HepG2 (cell line): ENCODE results near the gene RASL10B. TPM values are rescaled to one million over a fixed set of nuclear protein-coding genes. Genes with fewer than 3 reads are reported as not detected.
A peak's percentile ranks its signal among the peaks of the same experiment; 100 is the strongest.

ENCODE experiments used
- ATAC-seq: fragments of 200-7000 bp; cut with Tn5 transposase; 3 replicates; pipeline ENCODE4 v1.9.1; 2020; ENCODE audit warnings: mild to moderate bottlenecking, moderate library complexity
- BruUV-seq: library from RNA; stranded (reverse); fragments of 400-500 nt; replicated peaks from 2 replicates; lab custom pipeline; 2021; lab: Mats Ljungman, UMichigan
- CTCF ChIA-PET: fragments of 300-600 bp; formaldehyde crosslinking; extraction: SDS; loops from one replicate; lab custom pipeline; 2021; ENCODE audit warnings: low total read pairs, inconsistent platforms, low intra/inter-chr PET ratio; lab: Yijun Ruan, JAX
- POLR2A ChIA-PET: fragments of 350-600 bp; sonication (Branson Sonifier 250); formaldehyde crosslinking; loops from one replicate; lab custom pipeline; 2020; ENCODE audit warnings: antibody characterized with exemption, inconsistent platforms; lab: Yijun Ruan, JAX
- DNase-seq: peaks from one replicate; pipeline ENCODE4 v3.0.0-alpha.2; 2015; ENCODE audit warnings: low spot score
- FAIRE-seq: peaks from 3 replicates; lab custom pipeline; 2011; peaks lifted over from hg19 to GRCh38; lab: Jason Lieb, UNC
- H2AFZ ChIP-seq: one replicate; pipeline ENCODE4 v1.6.1; 2011; ENCODE audit warnings: low read length, inconsistent platforms
- H3K27ac ChIP-seq: fragments of 300-600 bp; 3 replicates; pipeline ENCODE4 v1.8.0; 2011; ENCODE audit warnings: mixed run types, mild to moderate bottlenecking, mixed read lengths, low read length, inconsistent platforms; ENCODE audit not compliant: insufficient read depth; ENCODE audit errors: extremely low read length
- H3K27me3 ChIP-seq, 2 experiments: fragments of 200-600 bp in 1 of 2; 2 replicates in 1 of 2; 3 replicates in 1 of 2; pipeline versions ENCODE4 v1.6.0 to v1.8.0; 2011; ENCODE audit warnings: low read length in 2 of 2, mild to moderate bottlenecking in 2 of 2, moderate library complexity in 2 of 2, inconsistent platforms in 1 of 2; ENCODE audit not compliant: insufficient read depth in 2 of 2, control insufficient read depth in 1 of 2
- H3K36me3 ChIP-seq, 2 experiments: fragments of 200-600 bp in 1 of 2; replicated peaks in 1 of 2; 2 replicates in 1 of 2; 3 replicates in 1 of 2; pipeline versions ENCODE4 v1.5.1 to v1.8.0; 2011; ENCODE audit warnings: low read length in 2 of 2, inconsistent platforms in 1 of 2; ENCODE audit not compliant: insufficient read depth in 2 of 2, control insufficient read depth in 1 of 2
- H3K4me1 ChIP-seq: 2 replicates; pipeline ENCODE4 v1.5.1; 2012; ENCODE audit warnings: low read length, inconsistent platforms; ENCODE audit not compliant: insufficient read depth
- H3K4me2 ChIP-seq: 2 replicates; pipeline ENCODE4 v1.6.0; 2011; ENCODE audit warnings: low read depth, low read length, inconsistent platforms
- H3K4me3 ChIP-seq, 3 experiments: fragments of 200-600 bp in 1 of 3; sonication (generic), shearing (Covaris generic) in 1 of 3; replicated peaks in 1 of 3; 2 replicates each; pipeline ENCODE4 v1.5.1; 2011 to 2016; ENCODE audit warnings: low read length in 3 of 3, inconsistent platforms in 2 of 3, low read depth in 2 of 3, mild to moderate bottlenecking in 2 of 3, control low read depth in 1 of 3, mixed read lengths in 1 of 3; ENCODE audit not compliant: insufficient read depth in 1 of 3
- H3K79me2 ChIP-seq: one replicate; pipeline ENCODE4 v1.6.1; 2011; ENCODE audit warnings: low read length, inconsistent platforms; ENCODE audit not compliant: insufficient read depth
- H3K9ac ChIP-seq: 2 replicates; pipeline ENCODE4 v1.6.0; 2011; ENCODE audit warnings: mild to moderate bottlenecking, low read depth, low read length, inconsistent platforms; ENCODE audit not compliant: insufficient read depth
- H3K9me3 ChIP-seq: 2 replicates; pipeline ENCODE4 v1.5.1; 2012; ENCODE audit warnings: mild to moderate bottlenecking, low read length
- H4K20me1 ChIP-seq: 2 replicates; pipeline ENCODE4 v1.6.0; 2011; ENCODE audit warnings: inconsistent platforms, mild to moderate bottlenecking, low read length, moderate library complexity; ENCODE audit not compliant: insufficient read depth
- CEBPB ChIP-seq: IDR thresholded peaks from 2 replicates; pipeline ENCODE4 v1.6.1; 2011; ENCODE audit warnings: low read depth, low read length, improper control_type of control experiment, borderline replicate concordance
- ELF3 ChIP-seq: IDR thresholded peaks from 2 replicates; pipeline ENCODE4 v1.6.1; 2016; ENCODE audit warnings: missing genetic modification reagents, missing compliant biosample characterization
- MTA3 ChIP-seq: sonication (generic); formaldehyde crosslinking; IDR thresholded peaks from 2 replicates; pipeline ENCODE4 v1.4.0; 2020; ENCODE audit warnings: missing genetic modification reagents
- PAXIP1 ChIP-seq: sonication (generic); formaldehyde crosslinking; conservative IDR thresholded peaks from 2 replicates; pipeline ENCODE4 v1.4.0; 2020; ENCODE audit warnings: mild to moderate bottlenecking, missing genetic modification reagents, moderate library complexity
- REST ChIP-seq, 2 experiments: IDR thresholded peaks; 2 replicates each; pipeline ENCODE4 v1.6.1; 2011 to 2012; ENCODE audit warnings: low read length in 2 of 2, borderline replicate concordance in 1 of 2, low read depth in 1 of 2, mild to moderate bottlenecking in 1 of 2, moderate library complexity in 1 of 2
- ZEB1 ChIP-seq: IDR thresholded peaks from 2 replicates; pipeline ENCODE4 v1.6.1; 2012; ENCODE audit warnings: mild to moderate bottlenecking, low read depth, inconsistent platforms; ENCODE audit not compliant: insufficient replicate concordance
- ZNF205 ChIP-seq: IDR thresholded peaks from 2 replicates; pipeline ENCODE4 v1.6.1; 2018; ENCODE audit warnings: missing biosample characterization, missing genetic modification reagents
- ZNF280B ChIP-seq: sonication (generic); formaldehyde crosslinking; IDR thresholded peaks from 2 replicates; pipeline ENCODE4 v1.5.0; 2020; ENCODE audit warnings: missing genetic modification reagents, mild to moderate bottlenecking, borderline replicate concordance
- ZNF629 ChIP-seq: sonication (generic); formaldehyde crosslinking; conservative IDR thresholded peaks from 2 replicates; pipeline ENCODE4 v1.5.0; 2020; ENCODE audit warnings: missing genetic modification reagents
- WGBS: methylation state at CpG from one replicate; pipeline ENCODE4 v1.1.6; 2017; ENCODE audit warnings: low lambda C conversion rate; 5-methylcytosine and 5-hydroxymethylcytosine counted together
- in situ Hi-C: cut with HindIII; loops from 2 replicates; pipeline ENCODE4 v1.10.0; 2017; ENCODE audit warnings: low pct_unique_long_range_greater_than_20kb; ENCODE audit not compliant: extremely low pct_ligation_motif_present
- intact Hi-C: fragments of 100-400 bp; cut with micrococcal nuclease; formaldehyde crosslinking; loops from one replicate; pipeline ENCODE4 v1.10.0; 2022; ENCODE audit not compliant: unreplicated experiment
- polyA plus RNA-seq, 8 experiments: library from polyadenylated mRNA; depleted of rRNA in 3 of 8; stranded (reverse) in 7 of 8; unstranded in 1 of 8; fragments of >200 nt; fragmentation: Illumina TruSeq in 4 of 8; extraction: Trizol in 4 of 8; gene quantifications; 2 replicates each; pipeline versions ENCODE4 v1.2.1 to v1.2.3, GENCODE V29; 2011 to 2016; ENCODE audit warnings: low read depth in 4 of 8, missing spikeins in 1 of 8, mixed read lengths in 1 of 8; ENCODE audit not compliant: insufficient read depth in 1 of 8
- total RNA-seq, 5 experiments: library from RNA; depleted of rRNA; stranded (reverse); fragments of >200 nt; fragmentation: Illumina TruSeq; extraction: Trizol; gene quantifications; 2 replicates each; pipeline ENCODE4 v1.2.3, GENCODE V29; 2016; ENCODE audit warnings: low read depth in 1 of 5
- TF ChIP-seq, protein P1 (sequence below), 2 experiments: sonication (generic) in 1 of 2; formaldehyde crosslinking in 1 of 2; IDR thresholded peaks; 2 replicates each; pipeline versions ENCODE4 v1.4.0 to v1.6.1; 2018 to 2020; ENCODE audit warnings: missing genetic modification reagents in 2 of 2, borderline replicate concordance in 1 of 2, low read depth in 1 of 2, mild to moderate bottlenecking in 1 of 2, missing biosample characterization in 1 of 2

Gene RASL10B
- total and polyA plus RNA-seq, 2 of the 13 experiments (the other 11 are each of a cell fraction or from before 2014, with no cell fraction given), result 8.8 to 11.0 TPM

DNA sequence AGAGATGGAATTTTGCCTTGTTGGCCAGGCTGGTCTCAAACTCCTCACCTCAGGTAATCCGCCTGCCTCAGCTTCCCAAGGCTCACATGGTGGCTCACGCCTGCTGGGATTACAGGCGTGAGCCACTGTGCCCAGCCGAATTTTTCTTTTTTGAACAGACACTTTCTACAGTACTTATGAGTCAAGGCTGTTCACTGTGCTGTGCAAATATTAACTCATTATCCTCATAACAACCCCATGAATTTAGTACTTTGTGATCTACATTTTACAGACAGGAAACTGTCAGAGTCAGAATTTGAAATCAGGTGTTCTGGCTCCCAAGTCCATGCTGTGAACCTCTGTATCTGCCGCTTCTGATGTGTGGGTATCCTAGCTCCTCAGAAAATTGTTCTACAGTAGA lies 25.7 kb upstream of the RASL10B start (continued):
- TF ChIP-seq MTA3 (CRISPR knock-in tag), result no peak
- TF ChIP-seq ZNF205 (CRISPR knock-in tag), result no peak
- TF ChIP-seq PAXIP1, result peak; percentile 28; the same call in 1 of the 2 replicates
- no peak for TF ChIP-seq ZEB1
- peak; percentile 12; the same call in 1 of the 2 replicates for TF ChIP-seq ELF3 (CRISPR knock-in tag)
- TF ChIP-seq ZNF280B (CRISPR knock-in tag), result no peak
- no peak for TF ChIP-seq CEBPB

- H3K9ac ChIP-seq, result no peak overlapping the region
- no peak overlapping the region for H2AFZ ChIP-seq
- WGBS, result 98% methylated on average over 3 of the region's 3 CpGs
- in situ Hi-C loops (loop anchor here (25.0 kb wide), 1 partner anchor 104 kb away; the partner anchor contains the start of gene TAF15), intact Hi-C loops (no loop called here)
- ChIA-PET POLR2A (no interaction called here), CTCF (no interaction called here)
- H3K4me2 ChIP-seq, result no peak overlapping the region
- peaks cover 23% of the 10 kb centered on the region for H3K4me1 ChIP-seq
- no peak overlapping the region for H3K4me3 ChIP-seq
- FAIRE-seq (no peak), DNase-seq (no peak), ATAC-seq (no peak)
- 0 out of 2 replicates have a peak, but pooled peaks cover 4% of the 10 kb centered on the region for H4K20me1 ChIP-seq
- no peak overlapping the region for H3K27ac ChIP-seq
- peaks cover 4 to 21% of the 10 kb centered on the region in 2 experiments for H3K36me3 ChIP-seq
- no peaks in the 10 kb centered on the region for H3K27me3 ChIP-seq
- no TSS peak for BruUV-seq
- H3K79me2 ChIP-seq, result no peaks in the 10 kb centered on the region
- H3K9me3 ChIP-seq, result no peaks in the 10 kb centered on the region
- TF ChIP-seq REST (IDR thresholded peaks at IDR 0.05; ENCODE audit: borderline replicate concordance in 1 of 2, low read depth in 1 of 2, low read length in 2 of 2), result no peak
- TF ChIP-seq ZNF629 (CRISPR knock-in tag), result no peak
- TF ChIP-seq, protein P1, sequence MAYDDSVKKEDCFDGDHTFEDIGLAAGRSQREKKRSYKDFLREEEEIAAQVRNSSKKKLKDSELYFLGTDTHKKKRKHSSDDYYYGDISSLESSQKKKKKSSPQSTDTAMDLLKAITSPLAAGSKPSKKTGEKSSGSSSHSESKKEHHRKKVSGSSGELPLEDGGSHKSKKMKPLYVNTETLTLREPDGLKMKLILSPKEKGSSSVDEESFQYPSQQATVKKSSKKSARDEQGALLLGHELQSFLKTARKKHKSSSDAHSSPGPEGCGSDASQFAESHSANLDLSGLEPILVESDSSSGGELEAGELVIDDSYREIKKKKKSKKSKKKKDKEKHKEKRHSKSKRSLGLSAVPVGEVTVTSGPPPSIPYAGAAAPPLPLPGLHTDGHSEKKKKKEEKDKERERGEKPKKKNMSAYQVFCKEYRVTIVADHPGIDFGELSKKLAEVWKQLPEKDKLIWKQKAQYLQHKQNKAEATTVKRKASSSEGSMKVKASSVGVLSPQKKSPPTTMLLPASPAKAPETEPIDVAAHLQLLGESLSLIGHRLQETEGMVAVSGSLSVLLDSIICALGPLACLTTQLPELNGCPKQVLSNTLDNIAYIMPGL (CRISPR knock-in tag; IDR thresholded peaks at IDR 0.05; ENCODE audit: borderline replicate concordance in 1 of 2, low read depth in 1 of 2), result no peak
Measured at GRCh38 chr17:35708149-35708548, 23.3 kb upstream of the RASL10B start.
